ENCODE data around the gene SPRR2A.
"Not testable (repeated sequence)": the region's sequence is repeated elsewhere in the genome, so short reads cannot be mapped to it uniquely, and the experiment has no call there.

Gene SPRR2A

DNA sequence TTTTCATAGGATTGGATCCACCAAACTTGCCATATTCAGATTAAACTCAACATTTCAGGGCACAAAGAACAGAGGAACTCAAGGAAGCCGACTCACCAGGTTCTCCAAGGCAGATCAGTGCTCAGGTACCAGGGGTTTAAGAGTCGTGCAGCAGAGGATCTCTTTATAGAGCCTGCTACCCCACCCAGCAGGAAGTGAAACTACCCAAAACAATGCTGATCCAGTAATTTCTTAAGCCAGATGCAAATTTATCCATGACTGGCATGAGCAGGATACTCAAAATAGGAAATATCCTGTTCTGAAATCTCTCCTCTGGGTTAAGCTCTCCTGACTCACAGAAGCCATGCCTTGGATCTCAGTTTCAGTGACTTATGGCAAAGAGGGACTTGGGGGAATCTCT is at the start of gene SPRR2A:
Gene SPRR2A (minus strand): TSS at position 138 of the 400 bp plus-strand sequence. CDS start 777 bp downstream, outside the sequence.
- no peak for ATAC-seq

DNA sequence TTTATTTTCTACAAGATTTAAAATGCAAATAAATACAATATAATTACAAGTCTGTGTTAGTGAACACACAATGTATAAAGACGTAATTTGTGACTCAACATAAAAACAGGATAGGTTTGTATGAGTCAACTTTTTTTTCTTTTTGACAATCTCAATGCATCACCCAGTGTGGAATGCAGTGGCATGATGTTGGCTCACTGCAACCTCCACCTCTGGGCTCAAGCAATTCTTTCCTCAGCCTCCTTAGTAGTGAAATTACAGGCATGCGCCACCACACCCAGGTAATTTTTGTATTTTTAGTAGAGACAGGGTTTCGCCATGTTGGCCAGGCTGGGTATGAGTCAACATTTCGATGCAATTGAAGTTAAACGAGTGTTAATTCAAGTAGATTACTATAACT is 42.9 kb upstream of the SPRR2A start:
- no peak for ATAC-seq

- ATAC-seq: no peak
Observed at GRCh38 chr1:153099461-153100045, 42.2 kb upstream of the SPRR2A start.

GRCh38 chr1:153095764-153096163 is 38.5 kb upstream of the SPRR2A start:
- ATAC-seq: no peak

- no peak for ATAC-seq
Observed at GRCh38 chr1:153094426-153094825, 37.1 kb upstream of the SPRR2A start, which contains the start of gene SPRR2E. SPRR2E (minus strand) TSS chr1:153094526; CDS start chr1:153093751, 775 bp downstream.

DNA sequence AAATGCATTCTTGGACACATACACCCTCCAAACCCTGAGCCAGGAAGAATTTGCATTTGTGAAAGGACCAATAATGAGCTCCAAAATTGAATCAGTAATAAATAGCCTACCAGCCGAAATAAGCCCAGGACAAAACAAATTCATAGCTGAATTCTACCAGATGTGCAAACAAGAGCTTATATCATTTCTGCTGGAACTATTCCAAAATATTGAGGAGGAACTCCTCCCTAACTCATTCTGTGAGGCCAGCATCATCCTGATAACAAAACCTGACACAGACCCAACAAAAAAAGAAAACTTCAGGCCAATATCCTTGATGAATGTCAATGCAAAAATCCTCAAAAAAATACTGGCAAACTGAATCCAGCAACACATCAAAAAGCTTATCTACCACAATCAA is 30.3 kb upstream of the SPRR2A start:
- ATAC-seq: no peak

DNA sequence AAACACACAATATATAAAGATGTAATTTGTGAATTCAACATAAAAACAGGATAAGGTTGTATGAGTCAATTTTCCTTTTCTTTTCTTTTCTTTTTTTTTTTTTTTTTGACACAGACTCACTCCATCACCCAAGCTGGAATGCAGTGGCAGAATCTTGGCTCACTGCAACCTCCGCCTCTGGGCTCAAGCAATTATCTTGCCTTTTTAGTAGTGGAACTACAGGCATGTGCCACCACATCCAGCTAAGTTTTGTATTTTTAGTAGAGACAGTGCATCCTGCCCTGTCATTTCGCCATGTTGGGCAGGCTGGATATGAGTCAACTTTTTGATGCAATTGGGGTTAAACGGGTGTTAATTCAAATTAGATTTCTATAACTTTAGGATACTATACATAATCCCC is 24.4 kb upstream of the SPRR2A start:
- no peak for ATAC-seq

- ATAC-seq: no peak
Observed at GRCh38 chr1:153072806-153073726, 15.8 kb upstream of the SPRR2A start.

GRCh38 chr1:153071511-153071910 is 14.2 kb upstream of the SPRR2A start, which contains the start of gene SPRR2B:
SPRR2B (minus strand) TSS chr1:153071611; CDS start chr1:153070839, 772 bp downstream.
- no peak for ATAC-seq

DNA sequence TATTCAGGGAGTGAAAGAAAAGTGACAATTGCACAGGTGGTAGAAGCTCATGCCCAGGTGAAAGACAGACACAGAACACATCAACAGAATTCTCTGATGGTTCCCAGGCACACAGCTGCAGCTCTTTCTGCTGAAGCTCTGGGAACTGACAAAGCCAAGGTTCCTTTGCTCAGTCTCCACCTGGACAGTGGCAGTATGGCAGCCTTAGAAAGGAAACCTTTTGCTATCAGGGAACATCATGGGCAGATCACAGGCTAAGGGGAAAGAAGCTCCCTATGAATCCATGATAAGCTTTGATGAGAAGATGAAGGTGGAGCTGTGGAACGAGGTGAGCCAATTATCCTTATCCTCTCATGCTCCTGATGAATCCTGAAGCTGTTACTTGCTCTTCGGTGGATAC is 12.9 kb upstream of the SPRR2A start:
- no peak for ATAC-seq

- ATAC-seq: no peak
Observed at GRCh38 chr1:153058826-153059784, 1.8 kb upstream of the SPRR2A start.

GRCh38 chr1:153058154-153058553 is 842 bp upstream of the SPRR2A start:
- no peak for ATAC-seq

- ATAC-seq: not testable (repeated sequence)
Observed at GRCh38 chr1:153056111-153056510, 1.2 kb downstream of the SPRR2A start.

GRCh38 chr1:153049211-153049610 is 8.1 kb downstream of the SPRR2A start:
- ATAC-seq: no peak

- no peak for ATAC-seq
Observed at GRCh38 chr1:153040950-153041631, 16.2 kb downstream of the SPRR2A start, which contains the start of gene SPRR2D. SPRR2D (minus strand) TSS chr1:153041120; CDS start chr1:153040346, 774 bp downstream.

DNA sequence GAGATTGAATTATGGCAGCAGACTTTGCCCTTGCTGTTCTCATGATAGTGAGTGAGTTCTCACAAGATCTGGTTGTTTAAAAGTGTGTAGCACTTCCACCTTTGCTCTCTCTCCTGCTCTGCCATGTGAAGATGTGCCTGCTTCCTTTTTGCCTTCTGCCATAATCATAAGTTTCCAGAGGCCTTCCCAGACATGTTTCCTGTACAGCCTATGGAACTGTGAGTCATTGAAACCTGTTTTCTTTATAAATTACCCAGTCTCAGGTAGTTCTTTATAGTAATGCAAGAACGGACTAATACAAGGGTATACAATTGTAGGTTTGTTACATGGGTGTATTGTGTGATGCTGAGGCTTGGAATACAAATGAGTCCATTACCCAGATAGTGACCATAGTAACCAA is 22.1 kb downstream of the SPRR2A start:
- ATAC-seq: no peak

- no peak for ATAC-seq
Observed at GRCh38 chr1:153032677-153033308, 24.5 kb downstream of the SPRR2A start.

DNA sequence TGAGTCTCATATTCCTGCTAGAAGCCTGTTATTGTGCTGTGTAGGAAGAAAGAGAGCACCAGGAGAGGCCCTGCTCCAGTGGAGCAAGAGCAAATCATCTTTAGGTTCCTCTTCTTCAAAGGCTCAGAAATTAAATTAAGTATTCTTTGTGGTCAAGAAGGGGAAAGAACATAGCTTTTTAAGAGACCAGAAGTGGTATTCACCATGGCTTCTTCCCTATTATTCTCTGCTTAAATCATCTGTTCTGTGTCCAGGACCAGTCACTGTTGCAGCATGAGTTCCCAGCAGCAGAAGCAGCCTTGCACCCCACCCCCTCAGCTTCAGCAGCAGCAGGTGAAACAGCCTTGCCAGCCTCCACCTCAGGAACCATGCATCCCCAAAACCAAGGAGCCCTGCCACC is 25.2 kb downstream of the SPRR2A start:
- no peak for ATAC-seq

- no peak for ATAC-seq
Observed at GRCh38 chr1:153030895-153031294, 26.4 kb downstream of the SPRR2A start, which contains the start of gene SPRR1B. SPRR1B (plus strand) TSS chr1:153031203; CDS start chr1:153032346, 1,143 bp downstream.

DNA sequence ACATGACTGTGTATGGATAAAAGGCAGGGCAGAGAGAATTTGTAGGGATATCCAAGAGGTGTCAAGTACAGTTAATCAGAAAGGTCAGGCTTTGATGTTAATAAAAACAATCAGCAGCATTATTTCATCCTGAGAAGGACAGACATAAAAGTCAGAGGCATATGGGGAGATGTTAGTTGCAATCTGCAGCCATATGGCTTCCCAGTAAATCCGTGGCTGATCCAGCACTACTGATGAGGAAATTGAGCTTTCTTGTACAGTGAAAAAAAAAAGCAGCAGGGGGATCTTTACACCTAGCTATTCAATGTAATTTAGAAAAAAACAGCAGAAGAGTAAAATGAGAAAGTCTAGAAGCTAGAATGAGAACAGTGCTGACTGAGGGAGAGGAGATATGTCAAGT is 28.5 kb downstream of the SPRR2A start:
- no peak for ATAC-seq

DNA sequence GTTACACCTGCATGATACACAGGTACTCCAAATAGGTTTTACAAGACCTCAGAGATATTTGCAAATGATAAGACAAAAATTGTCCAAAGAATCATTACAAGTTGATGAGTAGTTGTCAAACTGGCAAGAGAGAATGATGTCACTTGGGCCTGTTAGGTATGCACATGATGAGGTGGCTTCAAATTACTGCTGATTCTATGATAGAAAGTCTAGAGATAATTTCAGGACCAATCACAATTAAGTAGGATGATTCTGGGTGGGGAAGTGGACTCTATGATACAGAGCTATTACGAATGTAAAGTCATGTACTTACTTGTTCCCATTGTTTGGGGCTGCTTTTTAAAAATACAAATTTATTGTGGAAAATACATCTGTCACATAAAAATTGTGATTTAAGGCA is 31.5 kb downstream of the SPRR2A start:
- ATAC-seq: no peak

Data from activated CD4-positive, CD25-positive, alpha-beta regulatory T cell treated with anti-CD3 and anti-CD28 coated beads, Interleukin-2, amount 50 U/mL, for 24 hours (primary cell).